HG03432 (cell line): ENCODE results near the gene PPM1N.

Experiments used
- ATAC-seq: cut with Tn5 transposase; IDR thresholded peaks from one replicate; pipeline ENCODE4 v1.9.1; 2021; ENCODE audit warnings: mild to moderate bottlenecking, moderate library complexity; ENCODE audit not compliant: unreplicated experiment

Gene PPM1N

GRCh38 chr19:45498411-45499195, at the start of gene PPM1N:
PPM1N (plus strand) TSS chr19:45498443; CDS start chr19:45498473, 30 bp downstream.
- no peak for ATAC-seq

- ATAC-seq = no peak
These were observed 49.4 kb upstream of the PPM1N start for GRCh38 chr19:45448887-45449299.

GRCh38 chr19:45450012-45450333, 48.3 kb upstream of the PPM1N start:
- ATAC-seq = peak; percentile 2

GRCh38 chr19:45451131-45451849, 47.0 kb upstream of the PPM1N start:
- ATAC-seq = peak; percentile 11

GRCh38 chr19:45451850-45452387, 46.3 kb upstream of the PPM1N start:
- no peak for ATAC-seq

GRCh38 chr19:45455707-45456499, 42.3 kb upstream of the PPM1N start:
- peak; percentile 35 for ATAC-seq

GRCh38 chr19:45456500-45456815, 41.8 kb upstream of the PPM1N start:
- ATAC-seq = no peak

GRCh38 chr19:45457776-45458175, 40.5 kb upstream of the PPM1N start:
- no peak for ATAC-seq

GRCh38 chr19:45460807-45461347, 37.4 kb upstream of the PPM1N start:
- no peak for ATAC-seq

GRCh38 chr19:45462174-45462573, 36.1 kb upstream of the PPM1N start:
- no peak for ATAC-seq

GRCh38 chr19:45463241-45463640, 35.0 kb upstream of the PPM1N start:
- no peak for ATAC-seq

GRCh38 chr19:45464274-45464673, 34.0 kb upstream of the PPM1N start:
- no peak for ATAC-seq

- no peak for ATAC-seq
These were observed 33.3 kb upstream of the PPM1N start for GRCh38 chr19:45464852-45465441.

- no peak for ATAC-seq
These were observed 31.2 kb upstream of the PPM1N start for GRCh38 chr19:45467115-45467455.

- ATAC-seq = peak; percentile 39
These were observed 30.6 kb upstream of the PPM1N start, which contains the start of gene FOSB for GRCh38 chr19:45467456-45468158. FOSB (plus strand) TSS chr19:45467996; CDS start chr19:45468587, 591 bp downstream.

- ATAC-seq = no peak
These were observed 30.0 kb upstream of the PPM1N start for GRCh38 chr19:45468159-45468651.

- ATAC-seq = peak; percentile 23
These were observed 29.5 kb upstream of the PPM1N start for GRCh38 chr19:45468803-45469131.

- ATAC-seq = peak; percentile 70
These were observed 28.9 kb upstream of the PPM1N start for GRCh38 chr19:45469132-45469944.
